Kidney (tissue), 14 donors: ENCODE data around the gene ZNF580. TPM values are rescaled to one million over a fixed set of nuclear protein-coding genes. Genes with fewer than 3 reads are reported as not detected.

Experiments used
- DNase-seq, 5 donors: peaks; one replicate each; pipeline ENCODE4 v3.0.0-alpha.2; 2013 to 2020
- FAIRE-seq: peaks from 2 replicates; lab custom pipeline; 2012; peaks lifted over from hg19 to GRCh38; lab: Jason Lieb, UNC
- H3K27ac ChIP-seq, 2 donors: one replicate each; pipeline ENCODE4 v1.7.0; 2013; ENCODE audit warnings: low read depth in 2 of 2, low read length in 2 of 2, inconsistent platforms in 1 of 2
- H3K27me3 ChIP-seq: one replicate; pipeline ENCODE4 v1.7.1; 2013; ENCODE audit warnings: low read length, inconsistent platforms; ENCODE audit not compliant: control insufficient read depth, insufficient read depth
- H3K36me3 ChIP-seq, 3 donors: one replicate each; pipeline versions ENCODE4 v1.7.0 to v1.7.1; 2013; ENCODE audit warnings: low read length in 3 of 3, control low read depth in 1 of 3, inconsistent platforms in 1 of 3; ENCODE audit not compliant: insufficient read depth in 3 of 3, control insufficient read depth in 2 of 3
- H3K4me1 ChIP-seq, 3 donors: one replicate each; pipeline versions ENCODE4 v1.7.0 to v1.7.1; 2013; ENCODE audit warnings: low read length in 3 of 3, inconsistent platforms in 1 of 3, low read depth in 1 of 3; ENCODE audit not compliant: control insufficient read depth in 2 of 3, insufficient read depth in 2 of 3
- H3K4me3 ChIP-seq, 3 donors: one replicate each; pipeline versions ENCODE4 v1.7.0 to v1.8.1; 2013; ENCODE audit warnings: low read length in 3 of 3, control low read depth in 1 of 3, inconsistent platforms in 1 of 3
- H3K9ac ChIP-seq, 3 donors: one replicate each; pipeline versions ENCODE4 v1.7.0 to v1.7.1; 2013; ENCODE audit warnings: low read length in 3 of 3, control low read depth in 1 of 3, inconsistent platforms in 1 of 3
- H3K9me3 ChIP-seq, 3 donors: one replicate each; pipeline versions ENCODE4 v1.7.0 to v1.7.1; 2013; ENCODE audit warnings: low read length in 3 of 3, control low read depth in 1 of 3, inconsistent platforms in 1 of 3; ENCODE audit not compliant: control insufficient read depth in 2 of 3, insufficient read depth in 1 of 3
- intact Hi-C: fragments of 100-400 bp; cut with DNase I; formaldehyde crosslinking; loops from one replicate; pipeline ENCODE4 v1.11.1; 2022
- polyA plus RNA-seq: library from polyadenylated mRNA; stranded (reverse); fragments of 350-450 nt; fragmentation: Illumina TruSeq; extraction: RNeasy Lipid Tissue Mini Kit (QIAGEN cat#74804); gene quantifications from one replicate; pipeline ENCODE4 v1.2.3, GENCODE V29; 2014; ENCODE audit warnings: low read depth, low replicate concordance; ENCODE audit not compliant: insufficient read depth
- total RNA-seq: library from RNA; stranded (reverse); fragmentation: NEBNext Ultra II Directional; extraction: Animal tissue kit (Norgen Biotek cat#: 25700); gene quantifications from one replicate; pipeline ENCODE4 v1.2.1, GENCODE V29; 2021
- TF ChIP-seq, protein P1 (sequence below): IDR thresholded peaks from 3 replicates; pipeline ENCODE4 v1.5.1; 2012; ENCODE audit warnings: mild to moderate bottlenecking, moderate library complexity, borderline replicate concordance; ENCODE audit not compliant: insufficient read depth; ENCODE audit errors: extremely low read depth
- donor health status: control.
- donor health status: control.
- donor health status: control.
- donor health status: control.
- donor health status: control.
- donor health status: DM: yes; HTN: yes; CAD: no.
- donor health status: Normal renal cell carcinoma (clear cell type).

The ZNF580 gene
- total and polyA plus RNA-seq, 2 donors from 2014 or later = 47.0 to 56.8 TPM

DNA sequence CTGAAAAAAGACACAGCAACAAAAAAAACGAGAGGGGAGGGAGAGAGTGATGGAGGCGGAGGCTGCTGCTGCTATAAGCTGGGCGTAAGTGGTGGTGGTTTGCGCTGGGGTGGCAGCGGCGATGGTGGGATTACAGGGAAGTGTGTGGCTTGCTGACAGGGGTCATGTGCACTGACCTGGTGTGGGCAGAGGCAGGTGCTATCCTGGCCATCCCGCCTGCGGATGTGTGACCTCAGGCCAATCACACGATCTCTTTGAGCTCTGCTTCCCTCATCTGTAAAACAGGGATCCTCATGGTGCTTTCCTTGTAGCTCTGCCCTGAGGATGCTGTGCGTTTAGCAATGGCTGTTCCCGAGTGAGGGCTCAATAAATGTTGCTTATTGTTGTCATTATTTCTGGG lies 3.3 kb upstream of the ZNF580 start:
- Histone ChIP-seq H3K9ac (no peak overlapping the region), H3K4me3 (no peak overlapping the region), H3K36me3 (no peaks in the 10 kb centered on the region), H3K27ac (no peak overlapping the region), H3K27me3 (no peaks in the 10 kb centered on the region), H3K9me3 (no peaks in the 10 kb centered on the region), H3K4me1 (peaks cover 3 to 35% (median 7%) of the 10 kb centered on the region in 3 donors)
- TF ChIP-seq, protein P1, sequence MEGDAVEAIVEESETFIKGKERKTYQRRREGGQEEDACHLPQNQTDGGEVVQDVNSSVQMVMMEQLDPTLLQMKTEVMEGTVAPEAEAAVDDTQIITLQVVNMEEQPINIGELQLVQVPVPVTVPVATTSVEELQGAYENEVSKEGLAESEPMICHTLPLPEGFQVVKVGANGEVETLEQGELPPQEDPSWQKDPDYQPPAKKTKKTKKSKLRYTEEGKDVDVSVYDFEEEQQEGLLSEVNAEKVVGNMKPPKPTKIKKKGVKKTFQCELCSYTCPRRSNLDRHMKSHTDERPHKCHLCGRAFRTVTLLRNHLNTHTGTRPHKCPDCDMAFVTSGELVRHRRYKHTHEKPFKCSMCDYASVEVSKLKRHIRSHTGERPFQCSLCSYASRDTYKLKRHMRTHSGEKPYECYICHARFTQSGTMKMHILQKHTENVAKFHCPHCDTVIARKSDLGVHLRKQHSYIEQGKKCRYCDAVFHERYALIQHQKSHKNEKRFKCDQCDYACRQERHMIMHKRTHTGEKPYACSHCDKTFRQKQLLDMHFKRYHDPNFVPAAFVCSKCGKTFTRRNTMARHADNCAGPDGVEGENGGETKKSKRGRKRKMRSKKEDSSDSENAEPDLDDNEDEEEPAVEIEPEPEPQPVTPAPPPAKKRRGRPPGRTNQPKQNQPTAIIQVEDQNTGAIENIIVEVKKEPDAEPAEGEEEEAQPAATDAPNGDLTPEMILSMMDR = no peak
- no peak for FAIRE-seq
- DNase-seq = peak in 2 of 5 donors; percentile 45 to 79
- intact Hi-C loops = no loop called here

DNA sequence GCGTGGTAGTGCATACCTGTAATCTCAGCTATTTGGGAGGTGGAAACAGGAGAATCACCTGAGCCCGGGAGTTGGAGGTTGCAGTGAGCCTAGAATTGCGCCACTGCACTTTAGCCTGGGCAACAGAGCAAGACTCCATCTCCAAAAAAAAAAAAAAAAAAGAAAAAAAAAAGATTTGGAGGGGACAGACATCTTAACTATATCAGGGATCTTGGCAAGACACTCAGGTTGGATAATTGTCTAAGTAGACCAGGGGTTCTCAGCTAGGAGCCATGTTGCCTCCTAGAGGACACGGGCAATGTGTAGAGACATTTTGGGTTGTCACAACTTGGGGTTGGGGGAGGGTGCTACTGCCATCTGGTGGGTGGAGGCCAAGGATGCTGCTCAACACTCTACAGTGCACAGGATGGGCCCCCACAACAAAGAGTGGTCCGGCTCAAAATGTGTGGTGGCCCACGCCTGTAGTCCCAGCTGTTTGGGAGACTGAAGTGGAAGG lies 1.9 kb upstream of the ZNF580 start:
- intact Hi-C loops = no loop called here
- H3K36me3 ChIP-seq = no peaks in the 10 kb centered on the region
- H3K9ac ChIP-seq = peak overlapping the region in 1 of 3 donors; percentile 19
- no peaks in the 10 kb centered on the region for H3K9me3 ChIP-seq
- DNase-seq = peak in 3 of 5 donors; percentile 45 to 62 (median 46)
- TF ChIP-seq, protein P1 = peak; percentile 6
- no peak overlapping the region for H3K27ac ChIP-seq
- no peaks in the 10 kb centered on the region for H3K27me3 ChIP-seq
- no peak for FAIRE-seq
- H3K4me1 ChIP-seq = peaks cover 3 to 44% (median 11%) of the 10 kb centered on the region in 3 donors
- no peak overlapping the region for H3K4me3 ChIP-seq

- H3K9ac ChIP-seq = peak overlapping the region; percentile 17 to 55 (median 30)
- no peak for FAIRE-seq
- H3K9me3 ChIP-seq = no peaks in the 10 kb centered on the region
These were observed 692 bp upstream of the ZNF580 start for GRCh38 chr19:55640043-55640576.

More at GRCh38 chr19:55640043-55640576, 692 bp upstream of the ZNF580 start:
- TF ChIP-seq, protein P1 = peak; percentile 52
- Histone ChIP-seq H3K27ac (peak overlapping the region; percentile 77 to 89), H3K4me1 (peaks cover 3 to 50% (median 11%) of the 10 kb centered on the region in 3 donors), H3K36me3 (no peaks in the 10 kb centered on the region), H3K4me3 (peak overlapping the region; percentile 49 to 79 (median 60)), H3K27me3 (no peaks in the 10 kb centered on the region)
- peak; percentile 75 to 93 (median 85) for DNase-seq
- intact Hi-C loops = no loop called here
